NCI-H1694 treated with DMSO at 0.1 percent for 48 hours (cell line): ENCODE data around the gene CEMIP.
"Not testable (repeated sequence)": the region's sequence is repeated elsewhere in the genome, so short reads cannot be mapped to it uniquely, and the experiment has no call there.

ENCODE experiments used
- DNase-seq: peaks from one replicate; lab custom pipeline; 2025; lab: John Stamatoyannopoulos, UW

CEMIP gene

GRCh38 chr15:80953001-80953952 is 174.1 kb downstream of the CEMIP start:
- no peak for DNase-seq

GRCh38 chr15:80953953-80954778 is 175.0 kb downstream of the CEMIP start:
- no peak for DNase-seq

- DNase-seq = not testable (repeated sequence)
Measured at GRCh38 chr15:80955571-80956452, 176.6 kb downstream of the CEMIP start.

GRCh38 chr15:80957556-80957955 is 178.4 kb downstream of the CEMIP start:
- no peak for DNase-seq

- DNase-seq = no peak
Measured at GRCh38 chr15:80957976-80958375, 178.8 kb downstream of the CEMIP start.

GRCh38 chr15:80958818-80959495 is 179.8 kb downstream of the CEMIP start:
- no peak for DNase-seq

- DNase-seq = not testable (repeated sequence)
Measured at GRCh38 chr15:80965454-80965853, 186.3 kb downstream of the CEMIP start.

GRCh38 chr15:80966431-80967197 is 187.4 kb downstream of the CEMIP start:
- DNase-seq = no peak

GRCh38 chr15:80967451-80967850 is 188.3 kb downstream of the CEMIP start:
- DNase-seq = no peak

- no peak for DNase-seq
Measured at GRCh38 chr15:80967991-80968510, 188.9 kb downstream of the CEMIP start.

GRCh38 chr15:80969316-80969715 is 190.1 kb downstream of the CEMIP start:
- no peak for DNase-seq

GRCh38 chr15:80970018-80970657 is 191.0 kb downstream of the CEMIP start:
- DNase-seq = peak; percentile 58

GRCh38 chr15:80970658-80971057 is 191.5 kb downstream of the CEMIP start:
- DNase-seq = no peak

- no peak for DNase-seq
Measured at GRCh38 chr15:80971143-80971542, 192.0 kb downstream of the CEMIP start.

GRCh38 chr15:80972276-80972675 is 193.1 kb downstream of the CEMIP start:
- DNase-seq = no peak

- DNase-seq = no peak
Measured at GRCh38 chr15:80974914-80975313, 195.7 kb downstream of the CEMIP start.

GRCh38 chr15:80976851-80977250 is 197.7 kb downstream of the CEMIP start:
- no peak for DNase-seq

GRCh38 chr15:80977627-80978036 is 198.5 kb downstream of the CEMIP start:
- peak; percentile 54 for DNase-seq

- no peak for DNase-seq
Measured at GRCh38 chr15:80978685-80979329, 199.6 kb downstream of the CEMIP start.
